DOHH2 (cell line): Measurements from ENCODE around the gene IL6R.

ENCODE experiments used
- H3F3A ChIP-seq: fragments of 200-600 bp; sonication (generic), shearing (Covaris generic); 2 replicates; pipeline ENCODE4 v1.6.0; 2016; ENCODE audit warnings: antibody characterized with exemption, mild to moderate bottlenecking; ENCODE audit not compliant: control insufficient read depth, insufficient read depth
- H3K27ac ChIP-seq: fragments of 200-600 bp; sonication (generic); 2 replicates; pipeline ENCODE4 v1.5.1; 2014; ENCODE audit warnings: low read depth, mild to moderate bottlenecking, low read length, moderate library complexity
- H3K27me3 ChIP-seq: fragments of 200-600 bp; sonication (generic); 2 replicates; pipeline ENCODE4 v1.6.1; 2014; ENCODE audit warnings: mild to moderate bottlenecking, low read length, mixed read lengths; ENCODE audit not compliant: control insufficient read depth
- H3K36me3 ChIP-seq: fragments of 200-600 bp; sonication (generic); 2 replicates; pipeline ENCODE4 v1.6.1; 2014; ENCODE audit warnings: mild to moderate bottlenecking, low read length, moderate library complexity, mixed read lengths; ENCODE audit not compliant: control insufficient read depth
- H3K4me1 ChIP-seq: fragments of 200-600 bp; sonication (generic); 2 replicates; pipeline ENCODE4 v1.6.1; 2014; ENCODE audit warnings: mild to moderate bottlenecking, low read length, mixed read lengths; ENCODE audit not compliant: control insufficient read depth
- H3K4me2 ChIP-seq: fragments of 200-600 bp; sonication (generic); 2 replicates; pipeline ENCODE4 v1.6.0; 2014; ENCODE audit warnings: mild to moderate bottlenecking, low read length, moderate library complexity
- H3K4me3 ChIP-seq: fragments of 200-600 bp; sonication (generic); 2 replicates; pipeline ENCODE4 v1.5.1; 2014; ENCODE audit warnings: mild to moderate bottlenecking, low read length, mixed read lengths
- H3K79me2 ChIP-seq: fragments of 200-600 bp; sonication (generic); 2 replicates; pipeline ENCODE4 v1.6.1; 2014; ENCODE audit warnings: mild to moderate bottlenecking, low read length, mixed read lengths; ENCODE audit not compliant: control insufficient read depth
- H3K9me2 ChIP-seq: fragments of 200-600 bp; sonication (generic); replicated peaks from 2 replicates; pipeline ENCODE4 v1.6.1; 2014; ENCODE audit warnings: mild to moderate bottlenecking, low read length, mixed read lengths; ENCODE audit not compliant: control insufficient read depth
- H3K9me3 ChIP-seq: fragments of 200-600 bp; sonication (generic); 2 replicates; pipeline ENCODE4 v1.6.1; 2014; ENCODE audit warnings: antibody characterized with exemption, low read length, mixed read lengths; ENCODE audit not compliant: control insufficient read depth, insufficient read depth
- H4K20me1 ChIP-seq: fragments of 200-600 bp; sonication (generic); 2 replicates; pipeline ENCODE4 v1.6.0; 2014; ENCODE audit warnings: low read depth, mild to moderate bottlenecking, antibody characterized with exemption, low read length, moderate library complexity; ENCODE audit not compliant: control insufficient read depth, insufficient read depth
- EZH2phosphoT487 ChIP-seq: fragments of 200-600 bp; sonication (generic); IDR thresholded peaks from 2 replicates; pipeline ENCODE4 v1.6.1; 2017; ENCODE audit warnings: borderline replicate concordance, mild to moderate bottlenecking, antibody characterized with exemption, low read length, moderate library complexity, mixed read lengths
- TF ChIP-seq, protein P1 (sequence below): fragments of 200-600 bp; sonication (generic); IDR thresholded peaks from one replicate; pipeline ENCODE4 v1.5.1; 2014; ENCODE audit warnings: antibody characterized with exemption, mild to moderate bottlenecking, low read depth, low read length; ENCODE audit not compliant: poor library complexity, severe bottlenecking

The IL6R gene

DNA sequence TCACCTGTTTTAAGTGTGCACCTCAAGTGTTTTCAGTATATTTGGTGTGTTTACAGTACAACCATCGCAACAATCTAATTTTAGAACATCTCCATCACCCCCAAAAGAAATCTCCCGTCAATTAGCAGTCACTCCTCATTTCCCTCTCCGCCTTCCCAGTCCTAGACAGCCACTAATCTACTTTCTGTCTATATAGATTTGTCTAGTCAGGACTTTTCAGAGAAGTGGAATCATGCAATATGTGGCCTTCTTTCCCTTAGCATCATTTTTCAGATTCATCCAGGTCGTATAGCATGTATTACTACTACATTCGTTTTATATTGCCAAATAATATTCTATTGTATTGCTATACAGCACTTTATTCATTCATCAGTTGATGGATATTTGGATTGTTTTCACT lies 98.8 kb downstream of the IL6R start:
- TF ChIP-seq EZH2phosphoT487: no peak
- TF ChIP-seq, protein P1, sequence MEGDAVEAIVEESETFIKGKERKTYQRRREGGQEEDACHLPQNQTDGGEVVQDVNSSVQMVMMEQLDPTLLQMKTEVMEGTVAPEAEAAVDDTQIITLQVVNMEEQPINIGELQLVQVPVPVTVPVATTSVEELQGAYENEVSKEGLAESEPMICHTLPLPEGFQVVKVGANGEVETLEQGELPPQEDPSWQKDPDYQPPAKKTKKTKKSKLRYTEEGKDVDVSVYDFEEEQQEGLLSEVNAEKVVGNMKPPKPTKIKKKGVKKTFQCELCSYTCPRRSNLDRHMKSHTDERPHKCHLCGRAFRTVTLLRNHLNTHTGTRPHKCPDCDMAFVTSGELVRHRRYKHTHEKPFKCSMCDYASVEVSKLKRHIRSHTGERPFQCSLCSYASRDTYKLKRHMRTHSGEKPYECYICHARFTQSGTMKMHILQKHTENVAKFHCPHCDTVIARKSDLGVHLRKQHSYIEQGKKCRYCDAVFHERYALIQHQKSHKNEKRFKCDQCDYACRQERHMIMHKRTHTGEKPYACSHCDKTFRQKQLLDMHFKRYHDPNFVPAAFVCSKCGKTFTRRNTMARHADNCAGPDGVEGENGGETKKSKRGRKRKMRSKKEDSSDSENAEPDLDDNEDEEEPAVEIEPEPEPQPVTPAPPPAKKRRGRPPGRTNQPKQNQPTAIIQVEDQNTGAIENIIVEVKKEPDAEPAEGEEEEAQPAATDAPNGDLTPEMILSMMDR: no peak
- H3K36me3 ChIP-seq: no peaks in the 10 kb centered on the region
- H3K4me2 ChIP-seq: no peak overlapping the region
- no peak overlapping the region for H3K27ac ChIP-seq
- peaks cover 45% of the 10 kb centered on the region for H3K27me3 ChIP-seq
- no peaks in the 10 kb centered on the region for H4K20me1 ChIP-seq
- H3K9me3 ChIP-seq: no peaks in the 10 kb centered on the region
- no peak overlapping the region for H3K4me3 ChIP-seq
- H3K9me2 ChIP-seq: no peaks in the 10 kb centered on the region
- H3K4me1 ChIP-seq: peaks cover 4% of the 10 kb centered on the region
- H3K79me2 ChIP-seq: no peaks in the 10 kb centered on the region
- 0 out of 2 replicates have a peak, but pooled peaks cover under 1% of the 10 kb centered on the region for H3F3A ChIP-seq

DNA sequence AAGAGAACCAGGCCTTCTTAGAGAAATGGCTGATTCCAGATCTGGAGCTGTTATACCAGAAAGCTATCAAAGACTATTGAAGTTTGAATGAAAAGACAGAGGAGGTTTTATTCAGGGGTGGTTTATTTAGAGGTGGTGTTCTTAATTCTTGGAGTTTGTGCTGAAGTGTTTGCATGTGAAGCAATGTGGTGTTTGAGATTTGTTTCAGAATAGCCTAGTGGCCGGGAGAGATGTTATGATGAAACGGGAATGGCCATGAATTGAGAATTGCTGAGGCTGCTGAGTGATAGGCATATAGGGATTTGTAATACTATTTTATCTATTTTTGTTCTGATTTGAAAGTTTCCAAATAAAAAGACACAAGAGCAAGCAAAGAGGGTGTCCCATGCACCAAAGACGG lies 107.6 kb downstream of the IL6R start:
- no peaks in the 10 kb centered on the region for H3K9me2 ChIP-seq
- no peaks in the 10 kb centered on the region for H3K4me1 ChIP-seq
- H4K20me1 ChIP-seq: no peaks in the 10 kb centered on the region
- peaks cover 43% of the 10 kb centered on the region for H3K27me3 ChIP-seq
- H3K9me3 ChIP-seq: no peaks in the 10 kb centered on the region
- H3K4me3 ChIP-seq: no peak overlapping the region
- no peak overlapping the region for H3K4me2 ChIP-seq
- H3K27ac ChIP-seq: no peak overlapping the region
- TF ChIP-seq, protein P1: no peak
- H3K36me3 ChIP-seq: no peaks in the 10 kb centered on the region
- no peaks in the 10 kb centered on the region for H3K79me2 ChIP-seq
- no peaks in the 10 kb centered on the region for H3F3A ChIP-seq

DNA sequence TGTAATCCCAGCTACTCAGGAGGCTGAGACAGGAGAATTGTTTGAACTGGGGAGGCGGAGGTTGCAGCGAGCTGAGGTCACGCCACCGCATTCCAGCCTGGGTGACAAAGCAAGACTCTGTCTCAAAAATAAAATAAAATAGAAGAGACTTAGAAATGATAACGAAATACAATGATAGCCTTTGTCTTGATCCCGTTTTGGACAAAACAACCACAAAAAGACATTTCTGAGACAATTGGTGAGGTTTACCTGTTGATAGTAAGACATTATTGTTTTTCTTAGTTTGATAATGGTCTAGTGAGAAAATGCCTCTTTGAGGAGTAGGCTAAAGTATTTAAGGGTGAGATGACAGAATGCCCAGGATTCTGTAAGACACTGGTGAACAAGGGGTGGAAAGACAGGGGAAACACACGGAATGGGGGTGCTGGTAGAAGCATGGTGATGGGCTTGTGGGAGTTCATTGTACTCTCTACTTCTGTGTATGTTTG lies 109.0 kb downstream of the IL6R start:
- no peaks in the 10 kb centered on the region for H3K79me2 ChIP-seq
- no peaks in the 10 kb centered on the region for H3K36me3 ChIP-seq
- no peaks in the 10 kb centered on the region for H3K9me3 ChIP-seq
- H3K4me1 ChIP-seq: no peaks in the 10 kb centered on the region
- TF ChIP-seq, protein P1: no peak
- no peak for TF ChIP-seq EZH2phosphoT487
- no peaks in the 10 kb centered on the region for H3K9me2 ChIP-seq
- no peaks in the 10 kb centered on the region for H3F3A ChIP-seq
- no peak overlapping the region for H3K4me3 ChIP-seq
- peaks cover 37% of the 10 kb centered on the region for H3K27me3 ChIP-seq
- H3K4me2 ChIP-seq: no peak overlapping the region
- H3K27ac ChIP-seq: no peak overlapping the region
- H4K20me1 ChIP-seq: no peaks in the 10 kb centered on the region
